ENCODE results near the gene NTF4.
"Not testable (repeated sequence)": the region's sequence is repeated elsewhere in the genome, so short reads cannot be mapped to it uniquely, and the experiment has no call there.

NTF4 gene

GRCh38 chr19:49042666-49043065 lies 22.0 kb downstream of the NTF4 start:
- ATAC-seq, result not testable (repeated sequence)
- TF ChIP-seq ZFP3 (CRISPR knock-in tag; IDR thresholded peaks at IDR 0.05), result peak; percentile 95

GRCh38 chr19:49042177-49042576 lies 22.4 kb downstream of the NTF4 start:
- no peak for ATAC-seq
- TF ChIP-seq CREB5 (CRISPR knock-in tag; IDR thresholded peaks at IDR 0.05; ENCODE audit: low read depth), result no peak
- TF ChIP-seq PATZ1 (CRISPR knock-in tag; IDR thresholded peaks at IDR 0.05; ENCODE audit: borderline replicate concordance), result no peak
- no peak for TF ChIP-seq ISL1 (CRISPR knock-in tag; IDR thresholded peaks at IDR 0.05)
- no peak for TF ChIP-seq ESRRG (CRISPR knock-in tag; IDR thresholded peaks at IDR 0.05)

GRCh38 chr19:49039736-49040135 lies 24.9 kb downstream of the NTF4 start:
- not testable (repeated sequence) for ATAC-seq

- ATAC-seq, result peak; percentile 78
Measured at GRCh38 chr19:49038557-49039276, 25.9 kb downstream of the NTF4 start.

- ATAC-seq, result not testable (repeated sequence)
- peak; percentile 98 for TF ChIP-seq ZFP3 (CRISPR knock-in tag; IDR thresholded peaks at IDR 0.05)
Measured at GRCh38 chr19:49038111-49038510, 26.5 kb downstream of the NTF4 start.

GRCh38 chr19:49036815-49037214 lies 27.8 kb downstream of the NTF4 start, which contains the start of gene CGB1:
Gene CGB1 (minus strand): TSS chr19:49036895. CDS start chr19:49036711, 184 bp downstream.
- ATAC-seq, result peak; percentile 26; the same call in 2 of the 3 replicates

- peak; percentile 72 for ATAC-seq
Measured at GRCh38 chr19:49031642-49032301, 32.8 kb downstream of the NTF4 start, which contains the start of gene CGB2. Gene CGB2 (plus strand): TSS chr19:49031890. CDS start chr19:49032096, 206 bp downstream.

- not testable (repeated sequence) for ATAC-seq
- peak; percentile 99 for TF ChIP-seq ZFP3 (CRISPR knock-in tag; IDR thresholded peaks at IDR 0.05)
Measured at GRCh38 chr19:49030323-49030722, 34.3 kb downstream of the NTF4 start.

- ATAC-seq, result peak; percentile 33; the same call in 1 of the 3 replicates
Measured at GRCh38 chr19:49029749-49030148, 34.9 kb downstream of the NTF4 start.

- not testable (repeated sequence) for ATAC-seq
Measured at GRCh38 chr19:49028686-49029085, 35.9 kb downstream of the NTF4 start.

GRCh38 chr19:49025599-49025998 lies 39.0 kb downstream of the NTF4 start:
- ATAC-seq, result not testable (repeated sequence)

GRCh38 chr19:49025088-49025487 lies 39.5 kb downstream of the NTF4 start:
- ATAC-seq, result not testable (repeated sequence)
- TF ChIP-seq ZFP3 (CRISPR knock-in tag; IDR thresholded peaks at IDR 0.05), result peak; percentile 95

- ATAC-seq, result not testable (repeated sequence)
Measured at GRCh38 chr19:49024233-49024632, 40.4 kb downstream of the NTF4 start, which contains the start of gene CGB3. Gene CGB3 (minus strand): TSS chr19:49024333. CDS start chr19:49023971, 362 bp downstream.

All from SK-N-SH treated with all-trans-retinoic acid at 6 μM for 48 hours (cell line).